Vagina (tissue), 2 donors: ENCODE measurements around the gene NPLOC4. TPM values are rescaled to one million over a fixed set of nuclear protein-coding genes. Genes with fewer than 3 reads are reported as not detected.
A peak's percentile ranks its signal among the peaks of the same experiment; 100 is the strongest.

Experiments
- DNase-seq, 2 donors: peaks; one replicate each; pipeline ENCODE4 v3.0.0-alpha.2; 2017; ENCODE audit errors: extremely low spot score in 2 of 2
- H3K27ac ChIP-seq: fragments of 200-600 bp; sonication (generic); one replicate; pipeline ENCODE4 v1.5.1; 2019
- H3K27me3 ChIP-seq: fragments of 200-600 bp; sonication (generic); one replicate; pipeline ENCODE4 v1.5.1; 2019
- H3K36me3 ChIP-seq, 2 donors: fragments of 200-600 bp; sonication (generic); one replicate each; pipeline ENCODE4 v1.5.1; 2017 to 2019
- H3K4me1 ChIP-seq: fragments of 200-600 bp; sonication (generic); one replicate; pipeline ENCODE4 v1.5.1; 2019
- H3K4me3 ChIP-seq, 2 donors: fragments of 200-600 bp; sonication (generic); 1 replicate in 1 of 2; 2 replicates in 1 of 2; pipeline ENCODE4 v1.5.1; 2016 to 2019
- H3K9me3 ChIP-seq: fragments of 200-600 bp; sonication (generic); one replicate; pipeline ENCODE4 v1.5.1; 2019
- POLR2A ChIP-seq, 2 donors: fragments of 450-650 bp; IDR thresholded peaks; one replicate each; pipeline ENCODE4 v1.6.1; 2017; ENCODE audit warnings: antibody characterized with exemption in 2 of 2, mild to moderate bottlenecking in 2 of 2, moderate library complexity in 2 of 2
- POLR2AphosphoS5 ChIP-seq, 2 donors: sonication (generic); formaldehyde crosslinking; IDR thresholded peaks; one replicate each; pipeline ENCODE4 v1.9.0; 2017; ENCODE audit warnings: antibody characterized with exemption in 2 of 2, mild to moderate bottlenecking in 2 of 2, low read depth in 1 of 2; ENCODE audit not compliant: insufficient read depth in 1 of 2
- intact Hi-C: fragments of 100-400 bp; cut with DNase I; formaldehyde crosslinking; loops from one replicate; pipeline ENCODE4 v1.15.1; 2023
- total RNA-seq: library from RNA; depleted of rRNA; stranded (reverse); fragments of >200 nt; gene quantifications from one replicate; pipeline ENCODE4 v1.2.3, GENCODE V29; 2016
- TF ChIP-seq, protein P1 (sequence below), 3 experiments: fragments of 450-650 bp in 2 of 3; fragments of 200-600 bp in 1 of 3; sonication (generic) in 1 of 3; IDR thresholded peaks; one replicate each; pipeline ENCODE4 v1.5.1; 2017 to 2019; ENCODE audit warnings: antibody characterized with exemption in 3 of 3, mild to moderate bottlenecking in 2 of 3, moderate library complexity in 2 of 3

Gene NPLOC4
- total RNA-seq: 68.3 TPM

DNA sequence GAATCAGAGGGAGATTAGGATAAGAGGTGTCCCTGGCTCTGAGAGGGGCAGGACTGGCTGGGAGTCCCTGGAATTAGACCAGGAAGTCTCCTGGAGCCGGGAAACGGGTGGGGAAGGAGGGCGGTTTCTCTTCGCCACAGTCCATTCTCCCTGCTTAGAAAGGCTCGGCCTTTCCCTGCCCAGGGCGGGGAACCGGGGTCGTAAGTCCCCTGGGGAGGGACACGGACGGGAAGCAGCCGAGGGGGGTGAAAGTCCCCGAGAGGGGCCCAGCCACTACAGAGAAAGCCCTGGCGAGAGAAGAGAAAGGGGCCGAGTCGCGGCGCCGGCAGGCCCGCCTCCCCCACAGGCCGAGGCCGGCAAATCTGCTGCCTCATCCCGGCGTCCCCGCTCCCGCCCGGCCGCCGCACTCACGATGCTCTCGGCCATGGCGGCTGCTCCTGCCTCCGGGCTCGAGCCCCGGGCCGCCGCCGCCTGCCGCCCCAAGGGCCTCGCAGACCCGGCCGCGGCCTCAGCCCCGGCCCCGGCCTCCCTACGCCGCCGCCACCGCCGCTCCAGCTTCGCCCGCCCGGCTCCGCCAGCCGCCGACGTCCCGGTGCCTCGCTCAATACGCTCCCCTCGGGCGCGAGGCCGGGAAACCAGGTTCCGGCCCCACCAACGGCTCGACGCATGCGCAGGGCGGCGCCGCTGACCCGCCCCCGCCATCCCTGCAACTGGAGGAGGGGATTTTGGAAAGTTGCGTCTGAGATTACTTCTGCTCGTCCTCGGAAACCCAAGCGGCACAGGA, at the start of gene NPLOC4, which contains the start of gene TSPAN10:
Gene NPLOC4, minus strand, starts transcription at position 608 of the 784 bp plus-strand sequence. Its CDS starts 182 bp downstream, at position 426.
Gene TSPAN10, plus strand, starts transcription at position 692 of the 784 bp plus-strand sequence. CDS start 5,217 bp downstream, outside the sequence.
- DNase-seq: peak in 1 of 2 donors; percentile 79
- Histone ChIP-seq H3K4me3 (peak within 1 kb of the TSS; percentile 85 to 92), H3K36me3 (no peaks in the 10 kb centered on the region), H3K4me1 (peaks cover 26% of the 10 kb centered on the region), H3K27me3 (no peaks in the 10 kb centered on the region), H3K27ac (peak within 1 kb of the TSS; percentile 84), H3K9me3 (no peaks in the 10 kb centered on the region)
- TF ChIP-seq, protein P1, sequence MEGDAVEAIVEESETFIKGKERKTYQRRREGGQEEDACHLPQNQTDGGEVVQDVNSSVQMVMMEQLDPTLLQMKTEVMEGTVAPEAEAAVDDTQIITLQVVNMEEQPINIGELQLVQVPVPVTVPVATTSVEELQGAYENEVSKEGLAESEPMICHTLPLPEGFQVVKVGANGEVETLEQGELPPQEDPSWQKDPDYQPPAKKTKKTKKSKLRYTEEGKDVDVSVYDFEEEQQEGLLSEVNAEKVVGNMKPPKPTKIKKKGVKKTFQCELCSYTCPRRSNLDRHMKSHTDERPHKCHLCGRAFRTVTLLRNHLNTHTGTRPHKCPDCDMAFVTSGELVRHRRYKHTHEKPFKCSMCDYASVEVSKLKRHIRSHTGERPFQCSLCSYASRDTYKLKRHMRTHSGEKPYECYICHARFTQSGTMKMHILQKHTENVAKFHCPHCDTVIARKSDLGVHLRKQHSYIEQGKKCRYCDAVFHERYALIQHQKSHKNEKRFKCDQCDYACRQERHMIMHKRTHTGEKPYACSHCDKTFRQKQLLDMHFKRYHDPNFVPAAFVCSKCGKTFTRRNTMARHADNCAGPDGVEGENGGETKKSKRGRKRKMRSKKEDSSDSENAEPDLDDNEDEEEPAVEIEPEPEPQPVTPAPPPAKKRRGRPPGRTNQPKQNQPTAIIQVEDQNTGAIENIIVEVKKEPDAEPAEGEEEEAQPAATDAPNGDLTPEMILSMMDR (IDR thresholded peaks at IDR 0.05): no peak
- peak in 1 of 2 donors; percentile 52 for TF ChIP-seq POLR2A (IDR thresholded peaks at IDR 0.05)
- peak; percentile 72 for TF ChIP-seq POLR2AphosphoS5 (IDR thresholded peaks at IDR 0.05; ENCODE audit: insufficient read depth in 1 of 2, low read depth in 1 of 2)
- intact Hi-C loops: no loop called here

- DNase-seq: no peak
- H3K9me3 ChIP-seq: no peaks in the 10 kb centered on the region
- TF ChIP-seq POLR2AphosphoS5 (IDR thresholded peaks at IDR 0.05; ENCODE audit: insufficient read depth in 1 of 2, low read depth in 1 of 2) (no peak), POLR2A (IDR thresholded peaks at IDR 0.05) (no peak)
- TF ChIP-seq, protein P1 (IDR thresholded peaks at IDR 0.05): no peak
- H3K27me3 ChIP-seq: no peaks in the 10 kb centered on the region
- H3K36me3 ChIP-seq: peaks cover 0 to 63% of the 10 kb centered on the region in 2 donors
- H3K4me1 ChIP-seq: peaks cover 45% of the 10 kb centered on the region
- intact Hi-C loops: no loop called here
- H3K4me3 ChIP-seq: no peak overlapping the region
- H3K27ac ChIP-seq: no peak overlapping the region
Measured at GRCh38 chr17:81686614-81687013, 49.7 kb upstream of the NPLOC4 start.

DNA sequence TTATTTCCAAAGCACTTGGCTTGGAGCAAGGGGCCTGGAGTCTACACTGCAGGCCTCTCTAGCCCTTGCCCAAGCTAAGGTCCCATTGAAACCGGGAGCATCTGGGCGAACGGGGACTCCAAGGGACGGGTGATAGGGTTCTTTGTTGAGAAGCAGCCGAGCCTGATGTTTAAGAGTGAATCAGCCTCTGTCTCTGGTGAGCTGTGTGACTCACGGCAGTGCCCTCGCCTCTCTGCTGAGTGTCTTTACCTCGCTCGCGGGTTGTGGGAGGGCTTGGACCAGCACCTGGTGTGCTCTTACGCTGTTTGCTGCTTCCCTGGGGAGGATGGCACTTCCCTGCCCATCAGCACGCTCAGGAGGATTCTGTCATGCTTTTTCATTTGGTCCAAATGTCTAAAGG, 48.2 kb upstream of the NPLOC4 start:
- intact Hi-C loops: no loop called here
- TF ChIP-seq, protein P1 (IDR thresholded peaks at IDR 0.05): no peak
- TF ChIP-seq POLR2AphosphoS5 (IDR thresholded peaks at IDR 0.05; ENCODE audit: insufficient read depth in 1 of 2, low read depth in 1 of 2) (no peak), POLR2A (IDR thresholded peaks at IDR 0.05) (no peak)
- no peaks in the 10 kb centered on the region for H3K9me3 ChIP-seq
- H3K27me3 ChIP-seq: no peaks in the 10 kb centered on the region
- H3K4me3 ChIP-seq: peak overlapping the region; percentile 85 to 100
- DNase-seq: no peak
- H3K4me1 ChIP-seq: peaks cover 48% of the 10 kb centered on the region
- no peak overlapping the region for H3K27ac ChIP-seq
- H3K36me3 ChIP-seq: peaks cover 0 to 55% of the 10 kb centered on the region in 2 donors

- H3K36me3 ChIP-seq: peaks cover 0 to 49% of the 10 kb centered on the region in 2 donors
- peaks cover 48% of the 10 kb centered on the region for H3K4me1 ChIP-seq
- H3K27me3 ChIP-seq: no peaks in the 10 kb centered on the region
- peak overlapping the region; percentile 85 to 100 for H3K4me3 ChIP-seq
- DNase-seq: no peak
- peak overlapping the region; percentile 78 for H3K27ac ChIP-seq
- H3K9me3 ChIP-seq: no peaks in the 10 kb centered on the region
- intact Hi-C loops: no loop called here
- TF ChIP-seq POLR2A (IDR thresholded peaks at IDR 0.05) (no peak), POLR2AphosphoS5 (IDR thresholded peaks at IDR 0.05; ENCODE audit: insufficient read depth in 1 of 2, low read depth in 1 of 2) (no peak)
- TF ChIP-seq, protein P1 (IDR thresholded peaks at IDR 0.05): no peak
Measured at GRCh38 chr17:81684442-81684911, 47.6 kb upstream of the NPLOC4 start.
